Measurements from ENCODE around the gene TMEM107. TPM values are rescaled to one million over a fixed set of nuclear protein-coding genes. Genes with fewer than 3 reads are reported as not detected.

The TMEM107 gene
- total RNA-seq, 1 donor from 2014 or later = 1.6 TPM

- H3K27ac ChIP-seq = peak overlapping the region; percentile 13 to 60
These were observed 34.4 kb downstream of the TMEM107 start for GRCh38 chr17:8141741-8142140.

GRCh38 chr17:8141045-8141444 lies 35.1 kb downstream of the TMEM107 start:
- Histone ChIP-seq H3K27ac (peak overlapping the region in 1 of 2 donors; percentile 77), H3K27me3 (no peaks in the 10 kb centered on the region), H3K4me1 (peaks cover 4 to 16% of the 10 kb centered on the region in 2 donors), H3K36me3 (peaks cover 69% of the 10 kb centered on the region in 2 donors), H3K4me3 (no peak overlapping the region), H3K9me3 (no peaks in the 10 kb centered on the region)
- no peak for DNase-seq (ENCODE audit: low spot score in 2 of 2)
- intact Hi-C loops (cut with DNase I) = no loop called here
- TF ChIP-seq CTCF (IDR thresholded peaks at IDR 0.05) = no peak

More at GRCh38 chr17:8141741-8142140, 34.4 kb downstream of the TMEM107 start:
- TF ChIP-seq CTCF (IDR thresholded peaks at IDR 0.05) = no peak
- no peaks in the 10 kb centered on the region for H3K27me3 ChIP-seq
- peaks cover 4 to 16% of the 10 kb centered on the region in 2 donors for H3K4me1 ChIP-seq
- H3K9me3 ChIP-seq = no peaks in the 10 kb centered on the region
- no peak for DNase-seq (ENCODE audit: low spot score in 2 of 2)
- H3K4me3 ChIP-seq = no peak overlapping the region
- H3K36me3 ChIP-seq = peaks cover 76% of the 10 kb centered on the region in 2 donors
- intact Hi-C loops (cut with DNase I) = no loop called here

GRCh38 chr17:8140065-8141029 lies 35.8 kb downstream of the TMEM107 start:
- Histone ChIP-seq H3K9me3 (no peaks in the 10 kb centered on the region), H3K36me3 (peaks cover 62% of the 10 kb centered on the region in 2 donors), H3K4me3 (no peak overlapping the region), H3K27ac (peak overlapping the region in 1 of 2 donors; percentile 77), H3K4me1 (peaks cover 4 to 16% of the 10 kb centered on the region in 2 donors), H3K27me3 (no peaks in the 10 kb centered on the region)
- no peak for DNase-seq (ENCODE audit: low spot score in 2 of 2)
- intact Hi-C loops (cut with DNase I) = no loop called here
- TF ChIP-seq CTCF (IDR thresholded peaks at IDR 0.05) = no peak

GRCh38 chr17:8138672-8139371 lies 37.4 kb downstream of the TMEM107 start:
- Histone ChIP-seq H3K27me3 (no peaks in the 10 kb centered on the region), H3K9me3 (no peaks in the 10 kb centered on the region), H3K4me3 (peak overlapping the region; percentile 11 to 36), H3K27ac (peak overlapping the region; percentile 77), H3K4me1 (peaks cover 4 to 16% of the 10 kb centered on the region in 2 donors), H3K36me3 (peaks cover 46 to 47% of the 10 kb centered on the region in 2 donors)
- intact Hi-C loops (cut with DNase I) = loop anchor here (1.0 to 5.0 kb wide), 6 partner anchors 12 to 110 kb away; partner anchors contain the start of genes CTC1, HES7 and PFAS
- peak; percentile 86 to 98 for DNase-seq (ENCODE audit: low spot score in 2 of 2)
- TF ChIP-seq CTCF (IDR thresholded peaks at IDR 0.05) = peak; percentile 82 to 91 (median 87)

GRCh38 chr17:8138374-8138671 lies 37.9 kb downstream of the TMEM107 start:
- Histone ChIP-seq H3K4me1 (peaks cover 4 to 16% of the 10 kb centered on the region in 2 donors), H3K4me3 (peak overlapping the region in 1 of 2 donors; percentile 36), H3K27ac (peak overlapping the region; percentile 77), H3K27me3 (no peaks in the 10 kb centered on the region), H3K36me3 (peaks cover 41 to 42% of the 10 kb centered on the region in 2 donors), H3K9me3 (no peaks in the 10 kb centered on the region)
- intact Hi-C loops (cut with DNase I) = loop anchor here (1.0 to 5.0 kb wide), 4 partner anchors 14 to 110 kb away; partner anchors contain the start of genes CTC1, HES7 and PFAS
- DNase-seq (ENCODE audit: low spot score in 2 of 2) = no peak
- TF ChIP-seq CTCF (IDR thresholded peaks at IDR 0.05) = no peak

Measured in ascending aorta (tissue), 2 donors.